Activated T-helper 2 cell treated with anti-CD3 and anti-CD28 coated beads, Interferon-gamma antibody, Interleukin-2, Interleukin-4, amounts not matched to agents 10 μg/mL and 5 μg/mL and 100 μg/mL, durations not matched to agents 14 hours and 24 hours and 36 hours (primary cell): ENCODE data around the gene SPOCD1. TPM values are rescaled to one million over a fixed set of nuclear protein-coding genes. Genes with fewer than 3 reads are reported as not detected.

Experiments used
- DNase-seq: peaks from one replicate; pipeline ENCODE4 v3.0.0; 2021; ENCODE audit warnings: low spot score
- H3K27ac Mint-ChIP-seq: one replicate; pipeline ENCODE4 v1.8.0; 2021; ENCODE audit warnings: mixed read lengths
- H3K27me3 Mint-ChIP-seq: one replicate; pipeline ENCODE4 v1.8.0; 2021; ENCODE audit warnings: low read depth, mixed read lengths
- H3K36me3 Mint-ChIP-seq: one replicate; pipeline ENCODE4 v1.8.0; 2021; ENCODE audit warnings: low read depth, mixed read lengths
- H3K4me1 Mint-ChIP-seq: one replicate; pipeline ENCODE4 v1.8.0; 2021; ENCODE audit warnings: low read depth, mixed read lengths
- H3K4me3 Mint-ChIP-seq: one replicate; pipeline ENCODE4 v1.8.0; 2021; ENCODE audit warnings: low read depth, mild to moderate bottlenecking, moderate library complexity, mixed read lengths
- H3K9me3 Mint-ChIP-seq: one replicate; pipeline ENCODE4 v1.8.0; 2021; ENCODE audit warnings: mixed read lengths
- intact Hi-C: fragments of 100-400 bp; cut with micrococcal nuclease; formaldehyde crosslinking; loops from one replicate; pipeline ENCODE4 v1.15.1; 2023
- total RNA-seq: library from RNA; stranded (reverse); gene quantifications from 2 replicates; pipeline ENCODE4 v1.2.3, GENCODE V29; 2022

The SPOCD1 gene
- total RNA-seq: 0.07 TPM in 1 of 2 replicates, not detected in the other

DNA sequence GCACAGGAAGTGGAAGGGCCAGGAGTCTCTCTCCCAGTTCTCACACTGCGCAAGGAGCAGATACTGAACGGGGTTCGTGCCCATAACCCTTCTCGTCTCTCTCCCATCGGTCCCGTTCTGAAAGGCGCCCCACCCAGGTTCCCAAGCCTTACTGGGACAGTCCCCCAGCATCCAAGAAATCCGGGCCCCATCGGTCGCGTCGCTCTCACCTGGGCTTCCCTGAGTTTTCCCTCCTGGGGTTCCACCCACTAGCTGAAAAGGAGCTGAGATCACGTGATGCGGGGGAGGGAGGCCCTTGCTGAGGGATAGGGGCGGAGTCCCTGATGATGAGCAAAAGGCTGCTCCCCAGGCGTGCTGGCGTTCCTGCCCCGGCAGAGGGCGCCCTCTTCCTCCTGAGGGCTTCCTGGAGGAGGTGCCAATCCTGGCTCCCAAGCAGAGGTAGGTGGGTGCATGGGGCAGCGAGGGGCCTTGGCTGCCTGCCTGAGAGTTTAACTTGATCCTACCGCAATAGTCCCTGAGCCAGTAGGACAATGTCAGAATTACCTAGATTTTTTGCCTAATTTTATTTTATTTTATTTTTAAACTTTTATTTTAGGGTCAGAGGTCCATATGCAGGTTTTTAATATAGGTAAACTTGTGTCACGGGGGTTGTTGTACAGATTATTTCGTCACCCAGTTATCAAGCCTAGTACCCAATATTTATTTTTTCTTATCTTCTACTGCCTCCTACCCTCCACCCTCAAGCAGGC lies at the start of gene SPOCD1:
TSS of gene SPOCD1 (minus strand) at position 271 of the 749 bp plus-strand sequence. CDS start 689 bp downstream, outside the sequence.
- Mint-ChIP-seq H3K4me3 (no peak within 1 kb of the TSS), H3K27me3 (no peaks in the 10 kb centered on the region), H3K4me1 (peaks cover 7% of the 10 kb centered on the region), H3K27ac (no peak within 1 kb of the TSS), H3K36me3 (no peaks in the 10 kb centered on the region), H3K9me3 (no peaks in the 10 kb centered on the region)
- intact Hi-C loops: loop anchor here (1.0 kb wide), 1 partner anchor 148 kb away; no protein-coding TSS in a partner anchor
- peak; percentile 77 for DNase-seq

DNA sequence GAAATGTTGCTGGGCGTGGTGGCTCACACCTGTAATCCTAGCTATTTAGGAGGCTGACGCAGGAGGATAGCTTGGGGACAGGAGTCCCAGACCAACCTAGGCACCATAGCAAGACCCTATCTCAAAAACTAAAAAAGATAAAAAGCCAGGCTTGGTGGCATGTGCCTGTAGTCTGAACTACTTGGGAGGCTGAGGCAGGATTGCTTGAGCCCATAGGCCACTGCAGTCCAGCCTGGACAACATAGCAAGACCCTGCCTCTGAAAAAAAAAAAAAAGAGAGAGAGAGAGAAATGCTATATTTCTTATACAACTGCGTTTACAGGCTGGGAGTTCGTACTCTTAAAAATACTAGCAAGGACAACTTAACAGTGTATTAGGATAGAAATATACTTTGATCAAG lies 46.2 kb upstream of the SPOCD1 start:
- Mint-ChIP-seq H3K4me3 (no peak overlapping the region), H3K9me3 (no peaks in the 10 kb centered on the region), H3K27ac (no peak overlapping the region), H3K27me3 (no peaks in the 10 kb centered on the region), H3K36me3 (no peaks in the 10 kb centered on the region), H3K4me1 (no peaks in the 10 kb centered on the region)
- no peak for DNase-seq
- intact Hi-C loops: no loop called here

DNA sequence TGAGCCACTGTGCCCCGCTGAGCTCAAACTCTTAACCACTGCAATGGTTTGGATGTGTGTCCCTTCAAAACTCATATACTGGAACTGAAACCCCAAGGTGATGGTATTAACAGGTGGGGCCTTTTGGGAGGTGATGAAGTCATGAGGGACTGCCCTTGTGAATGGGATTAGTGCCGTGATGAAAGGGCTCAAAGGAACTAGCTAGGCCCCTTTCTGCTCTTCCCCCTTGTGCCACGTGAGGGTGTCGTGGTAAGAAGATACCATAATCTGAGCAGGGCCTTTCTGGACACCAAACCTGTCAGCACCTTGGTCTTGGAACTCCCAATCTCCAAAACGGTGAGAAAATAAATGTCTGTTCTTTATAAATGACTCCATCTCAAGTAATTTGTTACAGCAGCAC lies 45.5 kb upstream of the SPOCD1 start:
- Mint-ChIP-seq H3K9me3 (no peaks in the 10 kb centered on the region), H3K27ac (no peak overlapping the region), H3K27me3 (no peaks in the 10 kb centered on the region), H3K4me1 (no peaks in the 10 kb centered on the region), H3K4me3 (no peak overlapping the region), H3K36me3 (no peaks in the 10 kb centered on the region)
- no peak for DNase-seq
- intact Hi-C loops: no loop called here

DNA sequence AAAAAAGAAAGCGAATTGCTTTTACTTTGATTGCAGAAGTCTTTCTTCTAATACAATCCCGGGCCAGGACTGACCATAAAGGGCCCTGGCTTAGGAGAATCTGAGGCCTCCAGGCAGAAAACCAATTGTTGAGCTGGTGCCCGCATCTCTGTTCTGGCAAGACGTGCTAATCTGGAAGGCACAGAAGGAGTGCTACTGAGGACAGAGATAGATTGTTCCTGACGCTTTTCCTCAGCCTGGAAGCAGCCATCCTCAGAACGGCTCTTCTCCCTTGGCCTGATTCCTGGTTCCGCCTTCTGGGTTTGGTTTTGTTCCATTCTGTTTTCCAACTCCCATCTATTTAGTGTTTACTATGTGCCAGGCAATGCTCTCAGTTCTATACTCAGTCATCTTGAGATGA lies 44.8 kb upstream of the SPOCD1 start:
- Mint-ChIP-seq H3K27ac (no peak overlapping the region), H3K36me3 (no peaks in the 10 kb centered on the region), H3K4me1 (no peaks in the 10 kb centered on the region), H3K4me3 (no peak overlapping the region), H3K9me3 (no peaks in the 10 kb centered on the region), H3K27me3 (no peaks in the 10 kb centered on the region)
- intact Hi-C loops: no loop called here
- DNase-seq: no peak

DNA sequence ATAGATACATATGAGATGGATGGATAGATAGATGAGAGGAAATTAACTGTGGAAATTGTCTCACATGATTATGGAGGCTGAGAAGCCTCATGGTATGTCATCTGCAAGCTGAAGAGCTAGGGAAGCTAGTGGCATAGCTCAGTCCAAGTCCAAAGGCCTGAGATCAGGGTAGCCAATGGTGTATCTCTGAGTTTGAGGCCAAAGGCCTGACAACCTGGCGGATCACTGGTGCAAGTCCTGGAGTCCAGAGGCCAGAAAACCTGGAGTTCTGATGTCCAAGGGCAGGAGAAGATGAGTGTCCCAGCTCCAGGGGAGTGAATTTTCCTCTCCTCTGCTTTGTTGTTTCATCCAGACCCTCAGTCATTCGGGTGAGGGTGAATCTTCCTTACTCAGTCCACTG lies 43.9 kb upstream of the SPOCD1 start:
- intact Hi-C loops: no loop called here
- no peak overlapping the region for H3K27ac Mint-ChIP-seq
- peaks cover 4% of the 10 kb centered on the region for H3K4me1 Mint-ChIP-seq
- no peaks in the 10 kb centered on the region for H3K36me3 Mint-ChIP-seq
- no peaks in the 10 kb centered on the region for H3K9me3 Mint-ChIP-seq
- no peaks in the 10 kb centered on the region for H3K27me3 Mint-ChIP-seq
- no peak for DNase-seq
- no peak overlapping the region for H3K4me3 Mint-ChIP-seq

DNA sequence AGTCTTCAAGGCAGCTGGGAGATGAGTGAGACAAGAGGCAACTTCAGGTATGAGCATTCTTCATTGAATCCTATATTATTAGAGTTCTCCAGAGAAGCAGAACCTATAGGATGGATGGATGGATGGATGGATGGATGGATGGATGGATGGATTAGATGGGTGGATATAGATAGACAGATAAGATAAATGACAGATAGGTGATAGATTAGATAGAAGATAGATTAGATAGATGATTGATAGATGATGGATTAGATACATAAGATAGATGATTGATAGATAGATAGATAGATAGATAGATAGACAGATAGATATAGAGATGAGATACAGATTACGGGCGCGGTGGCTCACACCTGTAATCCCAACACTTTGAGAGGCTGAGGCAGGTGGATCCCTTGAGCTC lies 43.2 kb upstream of the SPOCD1 start:
- Mint-ChIP-seq H3K36me3 (no peaks in the 10 kb centered on the region), H3K4me1 (peaks cover 4% of the 10 kb centered on the region), H3K4me3 (no peak overlapping the region), H3K27me3 (no peaks in the 10 kb centered on the region), H3K27ac (no peak overlapping the region), H3K9me3 (no peaks in the 10 kb centered on the region)
- no peak for DNase-seq
- intact Hi-C loops: no loop called here

DNA sequence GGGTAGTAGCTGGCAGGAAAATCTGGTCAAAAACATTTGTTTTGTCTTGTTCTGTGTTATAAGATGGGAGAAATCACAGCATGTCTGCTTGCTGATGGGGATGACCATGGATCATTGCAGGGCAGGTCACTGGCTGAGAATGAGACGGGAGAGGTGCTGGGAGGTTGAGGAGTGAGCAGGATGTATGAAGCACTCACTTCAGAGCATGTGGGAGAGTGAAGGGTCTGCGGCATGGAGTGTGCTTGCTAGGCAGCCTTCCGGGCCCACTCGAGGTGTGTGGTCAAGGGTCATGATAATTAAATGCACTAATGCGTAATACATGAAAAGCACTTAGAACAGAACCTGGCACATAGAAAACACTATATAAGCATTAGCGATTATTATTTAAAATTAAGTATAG lies 42.0 kb upstream of the SPOCD1 start:
- intact Hi-C loops: no loop called here
- H3K27ac Mint-ChIP-seq: no peak overlapping the region
- H3K4me1 Mint-ChIP-seq: peaks cover 6% of the 10 kb centered on the region

DNA sequence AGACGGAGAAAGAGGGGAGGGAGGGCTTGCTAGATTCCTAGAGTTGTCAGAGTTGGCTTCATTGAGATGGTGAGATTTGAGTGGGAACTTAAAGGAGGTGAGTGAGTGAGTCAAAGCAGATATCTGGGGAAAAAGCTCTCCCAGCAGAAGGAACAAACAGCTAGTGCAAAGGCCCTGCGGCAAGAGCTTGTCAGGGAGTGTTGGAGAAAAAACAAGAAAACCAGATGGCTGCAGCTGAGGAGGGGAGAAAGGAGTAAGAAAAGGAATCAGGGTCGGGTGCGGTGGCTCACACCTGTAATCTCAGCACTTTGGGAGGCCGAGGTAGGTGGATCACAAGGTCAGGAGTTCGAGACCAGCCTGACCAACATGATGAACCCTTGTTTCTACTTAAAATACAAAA lies 40.3 kb upstream of the SPOCD1 start:
- H3K27ac Mint-ChIP-seq: no peak overlapping the region
- no peak for DNase-seq
- peaks cover 6% of the 10 kb centered on the region for H3K4me1 Mint-ChIP-seq
- H3K4me3 Mint-ChIP-seq: no peak overlapping the region
- intact Hi-C loops: no loop called here
- no peaks in the 10 kb centered on the region for H3K36me3 Mint-ChIP-seq
- no peaks in the 10 kb centered on the region for H3K9me3 Mint-ChIP-seq
- no peaks in the 10 kb centered on the region for H3K27me3 Mint-ChIP-seq

More for the DNA sequence above, 42.0 kb upstream of the SPOCD1 start:
- DNase-seq: no peak
- no peaks in the 10 kb centered on the region for H3K27me3 Mint-ChIP-seq
- no peak overlapping the region for H3K4me3 Mint-ChIP-seq
- H3K36me3 Mint-ChIP-seq: no peaks in the 10 kb centered on the region
- no peaks in the 10 kb centered on the region for H3K9me3 Mint-ChIP-seq

DNA sequence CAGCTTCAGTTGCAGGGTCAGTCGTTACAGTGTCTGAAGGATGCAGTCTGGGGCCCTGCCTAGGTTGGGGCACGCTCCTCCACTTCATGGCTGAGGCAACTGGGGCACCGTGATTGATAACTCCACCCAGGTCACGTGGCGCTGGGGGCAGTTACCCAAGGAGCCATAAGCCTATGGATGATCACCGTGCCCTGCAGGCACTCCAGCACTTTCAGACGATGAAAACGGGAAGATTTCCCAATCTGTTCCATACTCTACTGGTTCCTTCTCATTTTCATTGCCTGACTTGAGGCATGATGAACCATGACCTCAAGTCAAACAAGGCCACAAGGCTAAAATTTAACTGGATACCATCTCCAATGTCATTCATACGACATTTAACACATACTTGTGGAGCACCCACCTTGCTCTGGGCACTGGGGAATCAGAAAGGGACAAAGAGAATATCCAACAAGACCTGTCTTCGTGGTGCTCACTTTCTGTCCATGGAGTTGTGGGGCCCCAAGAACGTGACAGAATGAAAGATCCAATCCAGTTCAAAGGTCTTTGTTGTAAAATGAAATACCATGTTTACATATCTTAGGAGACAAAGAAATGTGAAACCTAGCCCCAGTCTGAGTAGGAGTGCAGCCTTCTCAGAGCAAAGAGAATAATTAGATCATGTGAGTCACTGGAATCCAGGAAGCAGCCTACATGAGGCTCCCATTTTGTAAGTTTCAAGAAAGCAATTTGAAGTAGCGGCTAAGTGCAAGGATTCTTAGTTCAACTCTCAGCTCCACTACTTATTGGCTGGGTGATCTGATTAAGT lies 39.4 kb upstream of the SPOCD1 start:
- Mint-ChIP-seq H3K27ac (peak overlapping the region; percentile 13), H3K36me3 (no peaks in the 10 kb centered on the region), H3K4me3 (no peak overlapping the region), H3K27me3 (no peaks in the 10 kb centered on the region), H3K4me1 (peaks cover 6% of the 10 kb centered on the region), H3K9me3 (no peaks in the 10 kb centered on the region)
- intact Hi-C loops: no loop called here
- no peak for DNase-seq

DNA sequence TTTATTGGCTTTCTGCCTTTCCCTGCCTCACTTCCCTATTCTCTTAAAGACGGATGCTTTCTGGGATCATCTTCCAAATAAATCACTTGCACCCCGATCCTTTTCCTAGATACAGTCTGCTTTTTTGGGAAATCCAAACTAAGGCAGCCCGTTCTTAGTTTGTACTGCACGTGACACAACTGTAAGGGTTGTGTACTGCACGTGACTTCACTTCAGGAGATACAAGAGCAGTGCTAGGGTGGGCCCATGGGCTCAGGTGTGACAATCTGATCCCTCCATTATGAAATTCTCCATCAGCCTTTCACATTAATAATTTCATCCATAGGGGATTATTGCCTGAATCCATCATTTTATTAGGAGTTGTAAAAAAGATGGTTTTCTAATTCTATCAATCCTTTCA lies 33.8 kb upstream of the SPOCD1 start:
- H3K27me3 Mint-ChIP-seq: no peaks in the 10 kb centered on the region
- intact Hi-C loops: no loop called here
- H3K9me3 Mint-ChIP-seq: no peaks in the 10 kb centered on the region
- no peak overlapping the region for H3K27ac Mint-ChIP-seq
- H3K4me1 Mint-ChIP-seq: peaks cover 38% of the 10 kb centered on the region
- DNase-seq: no peak
- H3K4me3 Mint-ChIP-seq: no peak overlapping the region
- H3K36me3 Mint-ChIP-seq: no peaks in the 10 kb centered on the region

DNA sequence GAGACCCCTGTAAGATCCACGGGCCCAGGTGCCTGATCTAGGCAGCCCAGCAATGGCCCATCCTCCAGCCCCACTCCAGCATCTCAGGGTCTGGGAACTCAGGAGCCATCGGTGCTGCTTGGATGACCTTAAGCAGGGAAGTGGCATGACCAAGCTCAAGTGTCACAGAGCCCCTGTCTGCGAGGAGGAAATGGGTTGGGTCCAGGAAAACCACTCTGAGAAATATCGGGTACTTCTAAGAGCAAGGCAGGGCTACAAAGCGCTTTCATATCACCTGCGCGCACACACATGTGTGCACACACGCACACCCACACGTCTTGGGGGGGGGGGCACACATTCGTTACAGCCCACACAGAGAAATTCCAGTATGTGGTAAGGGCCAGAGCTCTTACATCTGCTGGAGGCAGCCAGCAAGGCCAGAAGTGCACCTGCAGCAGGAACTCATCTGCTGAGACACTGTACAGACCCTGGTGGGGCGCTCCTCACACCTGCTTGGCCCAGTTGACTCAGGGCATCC lies 32.6 kb upstream of the SPOCD1 start:
- H3K36me3 Mint-ChIP-seq: no peaks in the 10 kb centered on the region
- no peaks in the 10 kb centered on the region for H3K27me3 Mint-ChIP-seq
- H3K9me3 Mint-ChIP-seq: no peaks in the 10 kb centered on the region
- H3K4me3 Mint-ChIP-seq: no peak overlapping the region
- intact Hi-C loops: no loop called here
- peak overlapping the region; percentile 65 for H3K27ac Mint-ChIP-seq
- H3K4me1 Mint-ChIP-seq: peaks cover 38% of the 10 kb centered on the region
- DNase-seq: peak; percentile 23

DNA sequence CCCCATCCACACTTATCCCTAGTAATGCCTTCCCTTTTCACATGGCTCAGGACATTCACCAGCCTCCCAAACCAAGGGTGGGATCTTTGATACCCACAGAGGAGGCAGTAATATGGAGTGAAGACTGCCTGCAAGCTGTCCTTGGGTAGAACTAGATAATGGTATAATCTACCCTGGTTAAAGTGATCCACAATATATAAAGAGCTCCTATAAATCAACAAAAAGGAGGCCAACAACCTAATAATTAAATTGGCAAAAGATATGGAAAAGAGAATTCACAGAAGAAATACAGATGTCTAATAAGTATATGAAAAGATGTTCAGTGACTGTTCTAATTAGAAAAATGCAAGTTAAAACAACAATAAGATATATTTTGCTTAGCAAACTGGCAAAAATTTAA lies 30.7 kb upstream of the SPOCD1 start:
- Mint-ChIP-seq H3K27ac (no peak overlapping the region), H3K4me1 (peaks cover 39% of the 10 kb centered on the region)

DNA sequence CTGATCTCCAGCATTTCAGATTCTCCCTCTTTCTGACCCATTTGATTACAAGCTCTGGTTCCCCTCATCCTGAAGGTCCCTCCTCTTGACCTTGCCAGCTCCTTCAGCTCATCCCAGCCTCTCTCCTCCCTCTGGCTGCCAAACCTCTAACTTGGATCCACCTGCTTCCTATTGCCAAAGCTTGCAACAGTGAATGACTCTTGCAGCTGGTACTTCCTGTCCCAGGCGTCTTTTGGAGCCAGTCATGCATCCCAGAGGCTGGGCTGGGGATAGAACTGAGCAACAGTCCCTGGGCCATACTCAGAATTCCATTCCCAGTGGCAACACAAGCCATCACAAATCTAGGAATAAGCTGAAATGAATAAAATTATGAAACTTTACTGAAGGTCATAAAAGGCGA lies 27.7 kb upstream of the SPOCD1 start:
- Mint-ChIP-seq H3K36me3 (no peaks in the 10 kb centered on the region), H3K4me1 (peaks cover 26% of the 10 kb centered on the region), H3K9me3 (no peaks in the 10 kb centered on the region), H3K4me3 (no peak overlapping the region), H3K27ac (no peak overlapping the region), H3K27me3 (no peaks in the 10 kb centered on the region)
- DNase-seq: no peak
- intact Hi-C loops: no loop called here

More for the DNA sequence above, 30.7 kb upstream of the SPOCD1 start:
- Mint-ChIP-seq H3K9me3 (no peaks in the 10 kb centered on the region), H3K36me3 (no peaks in the 10 kb centered on the region), H3K4me3 (no peak overlapping the region), H3K27me3 (no peaks in the 10 kb centered on the region)
- DNase-seq: no peak
- intact Hi-C loops: no loop called here
